Heart left ventricle (tissue), 13 donors: ENCODE data around the gene MPPED2.

ENCODE experiments used
- CTCF ChIP-seq, 12 donors: fragments of 200-600 bp; sonication (generic) in 4 of 12; IDR thresholded peaks; one replicate each; pipeline versions ENCODE4 v1.5.0 to v1.8.0; 2018 to 2022; ENCODE audit warnings: antibody characterized with exemption in 12 of 12, mild to moderate bottlenecking in 5 of 12
- POLR2A ChIP-seq, 2 donors: fragments of 450-650 bp; IDR thresholded peaks; one replicate each; pipeline ENCODE4 v1.6.1; 2017; ENCODE audit warnings: antibody characterized with exemption in 2 of 2, mild to moderate bottlenecking in 2 of 2, moderate library complexity in 2 of 2
- donor health status: ischemic (EF 13 %, LVEDD 7.1; RV severe dilation, severe dysfunction).
- donor health status: DM: no; HTN: yes; CAD: no.
- donor health status: DM: no; HTN: no; CAD: no.
- donor health status: ischemic (EF 25% LVEDD 6.9; RV normal size, moderate dysfunction).
- donor health status: ischemic (EF 25% LVEDD 5.7; RV mildly dilated, moderate dysfunction).
- donor health status: ischemic (EF 35%, LVEDD 5.7; RV mildly dilated, moderate dysfunction).
- donor health status: nonischemic (EF 11% LVEDD 7.7; RV severe dilation, severe dysfunction).
- donor health status: DM: yes; HTN: yes; CAD: no.
- donor health status: PGD.
- donor health status: ischemic (EF 29% LVEDD 5.4; RV normal size, mild dysfunction).
- donor health status: nonischemic (EF 23%, LVEDD 6.1; RV moderate dilation, normal function).

- no peak for TF ChIP-seq CTCF (IDR thresholded peaks at IDR 0.05)
- no peak for TF ChIP-seq POLR2A (IDR thresholded peaks at IDR 0.05)
Measured at GRCh38 chr11:30495437-30495836, 90.7 kb downstream of the MPPED2 start.
